Natural killer cell (primary cell): ENCODE results near the gene REXO4. TPM values are rescaled to one million over a fixed set of nuclear protein-coding genes. Genes with fewer than 3 reads are reported as not detected.

Experiments used
- ATAC-seq, 3 donors: fragments of 150-1000 bp in 2 of 3; fragments of 200-7000 bp in 1 of 3; cut with Tn5 transposase; 1 replicate in 1 of 3; 2 replicates in 2 of 3; pipeline ENCODE4 v1.10.0; 2021; ENCODE audit warnings: mild to moderate bottlenecking in 2 of 3, moderate library complexity in 2 of 3
- DNase-seq, 2 donors: peaks; one replicate each; pipeline versions ENCODE4 v3.0.0 to v3.0.0-alpha.2; 2013 to 2021; ENCODE audit warnings: mixed read lengths in 1 of 2
- H3K27ac ChIP-seq: one replicate; pipeline ENCODE4 v1.5.1; 2013; ENCODE audit warnings: mild to moderate bottlenecking, low read length
- H3K27me3 ChIP-seq: one replicate; pipeline ENCODE4 v1.6.1; 2013; ENCODE audit warnings: low read length; ENCODE audit not compliant: control insufficient read depth, insufficient read depth
- H3K36me3 ChIP-seq: one replicate; pipeline ENCODE4 v1.6.1; 2013; ENCODE audit warnings: low read length; ENCODE audit not compliant: control insufficient read depth, insufficient read depth
- H3K4me1 ChIP-seq: one replicate; pipeline ENCODE4 v1.6.1; 2013; ENCODE audit warnings: low read length; ENCODE audit not compliant: control insufficient read depth, insufficient read depth
- H3K4me3 ChIP-seq: one replicate; pipeline ENCODE4 v1.5.1; 2013; ENCODE audit warnings: low read length
- H3K9me3 ChIP-seq: one replicate; pipeline ENCODE4 v1.6.1; 2013; ENCODE audit warnings: low read length; ENCODE audit not compliant: control insufficient read depth, insufficient read depth
- H3K27ac Mint-ChIP-seq, 2 donors: one replicate each; pipeline ENCODE4 v1.8.0; 2022; ENCODE audit warnings: mild to moderate bottlenecking in 2 of 2, mixed read lengths in 2 of 2, moderate library complexity in 1 of 2
- H3K27me3 Mint-ChIP-seq, 2 donors: one replicate each; pipeline ENCODE4 v1.8.0; 2022; ENCODE audit warnings: low read depth in 2 of 2, mixed read lengths in 2 of 2
- H3K36me3 Mint-ChIP-seq: one replicate; pipeline ENCODE4 v1.8.0; 2022; ENCODE audit warnings: mixed read lengths
- H3K4me1 Mint-ChIP-seq, 2 donors: one replicate each; pipeline ENCODE4 v1.8.0; 2022; ENCODE audit warnings: mixed read lengths in 2 of 2
- H3K4me3 Mint-ChIP-seq: one replicate; pipeline ENCODE4 v1.8.0; 2022; ENCODE audit warnings: mild to moderate bottlenecking, moderate library complexity, mixed read lengths
- H3K9me3 Mint-ChIP-seq, 2 donors: one replicate each; pipeline ENCODE4 v1.8.0; 2022; ENCODE audit warnings: mixed read lengths in 2 of 2
- CTCF ChIP-seq: fragments of 200-600 bp; IDR thresholded peaks from one replicate; pipeline ENCODE4 v1.8.0; 2022; ENCODE audit warnings: antibody characterized with exemption
- WGBS: methylation state at CpG from one replicate; pipeline ENCODE4 v1.1.7; 2013; ENCODE audit warnings: missing lambda C conversion rate; ENCODE audit not compliant: insufficient coverage; 5-methylcytosine and 5-hydroxymethylcytosine counted together
- intact Hi-C: fragments of 100-400 bp; cut with micrococcal nuclease; formaldehyde crosslinking; loops from one replicate; pipeline ENCODE4 v1.14.2; 2022
- total RNA-seq, 4 donors: library from RNA; stranded (reverse); fragments of 120-200 nt in 1 of 4; gene quantifications; one replicate each; pipeline versions ENCODE4 v1.2.3 to v1.2.4, GENCODE V29; 2013 to 2022

REXO4 gene
- total RNA-seq, 3 donors from 2014 or later (not counting 1 experiment from before 2014, with no cell fraction given): 14.2 to 21.6 (median 18.8) TPM

- peaks cover 9% of the 10 kb centered on the region for H3K36me3 Mint-ChIP-seq
- H3K27ac ChIP-seq: no peak overlapping the region
- H3K4me1 ChIP-seq: peaks cover 30% of the 10 kb centered on the region
- no peaks in the 10 kb centered on the region for H3K27me3 ChIP-seq
- peak overlapping the region in 1 of 2 donors; percentile 36 for H3K27ac Mint-ChIP-seq
- H3K27me3 Mint-ChIP-seq: no peaks in the 10 kb centered on the region
- TF ChIP-seq CTCF: no peak
- WGBS: no CpG with 5 or more reads among the region's 1 CpG
- no peaks in the 10 kb centered on the region for H3K9me3 Mint-ChIP-seq
- no peak for ATAC-seq
- H3K9me3 ChIP-seq: no peaks in the 10 kb centered on the region
- no peak for DNase-seq
- intact Hi-C loops: no loop called here
- H3K4me3 Mint-ChIP-seq: no peak overlapping the region
- H3K36me3 ChIP-seq: peaks cover 43% of the 10 kb centered on the region
- peaks cover 44 to 58% of the 10 kb centered on the region in 2 donors for H3K4me1 Mint-ChIP-seq
- no peak overlapping the region for H3K4me3 ChIP-seq
Measured at GRCh38 chr9:133415170-133415569, 2.6 kb downstream of the REXO4 start.

- Histone ChIP-seq H3K36me3 (peaks cover 67% of the 10 kb centered on the region), H3K4me3 (no peak overlapping the region), H3K27ac (no peak overlapping the region), H3K27me3 (no peaks in the 10 kb centered on the region), H3K9me3 (no peaks in the 10 kb centered on the region), H3K4me1 (no peaks in the 10 kb centered on the region)
- ATAC-seq (no peak), DNase-seq (no peak)
- H3K4me3 Mint-ChIP-seq: no peak overlapping the region
- H3K4me1 Mint-ChIP-seq: peaks cover 0 to 5% of the 10 kb centered on the region in 2 donors
- no peaks in the 10 kb centered on the region for H3K27me3 Mint-ChIP-seq
- peaks cover 14% of the 10 kb centered on the region for H3K36me3 Mint-ChIP-seq
- H3K9me3 Mint-ChIP-seq: no peaks in the 10 kb centered on the region
- intact Hi-C loops: no loop called here
- H3K27ac Mint-ChIP-seq: no peak overlapping the region
- WGBS: 100% methylated on average over 1 of the region's 1 CpG
- no peak for TF ChIP-seq CTCF
Measured at GRCh38 chr9:133408042-133408441, 9.8 kb downstream of the REXO4 start.

- no peak overlapping the region for H3K4me3 ChIP-seq
- intact Hi-C loops: loop anchor here (1.0 kb wide), 1 partner anchor 80 kb away; no protein-coding TSS in a partner anchor
- Mint-ChIP-seq H3K9me3 (no peaks in the 10 kb centered on the region), H3K27me3 (no peaks in the 10 kb centered on the region), H3K36me3 (peaks cover 14% of the 10 kb centered on the region), H3K27ac (peak overlapping the region in 1 of 2 donors; percentile 45), H3K4me1 (peaks cover 0 to 5% of the 10 kb centered on the region in 2 donors), H3K4me3 (no peak overlapping the region)
- peak; percentile 85 for TF ChIP-seq CTCF
- 62% methylated on average over 24 of the region's 24 CpGs for WGBS
- no peaks in the 10 kb centered on the region for H3K4me1 ChIP-seq
- H3K9me3 ChIP-seq: no peaks in the 10 kb centered on the region
- H3K27ac ChIP-seq: no peak overlapping the region
- H3K27me3 ChIP-seq: no peaks in the 10 kb centered on the region
- DNase-seq (peak; percentile 68 to 88), ATAC-seq (peak; percentile 83 to 96 (median 87))
- peaks cover 59% of the 10 kb centered on the region for H3K36me3 ChIP-seq
Measured at GRCh38 chr9:133406480-133407307, 11.1 kb downstream of the REXO4 start.
